CD4-positive, alpha-beta memory T cell (primary cell): ENCODE data around the gene ASIC2. TPM values are rescaled to one million over a fixed set of nuclear protein-coding genes. Genes with fewer than 3 reads are reported as not detected.

Experiments used
- CTCF ChIA-PET: fragments of 350-600 bp; sonication (Branson Sonifier 250); formaldehyde crosslinking; loops from one replicate; lab custom pipeline; 2021; ENCODE audit warnings: inconsistent platforms; ENCODE audit not compliant: partially characterized antibody; lab: Charles Lee
- POLR2A ChIA-PET: fragments of 350-600 bp; sonication (Branson Sonifier 250); formaldehyde crosslinking; loops from one replicate; lab custom pipeline; 2021; ENCODE audit not compliant: partially characterized antibody; lab: Charles Lee
- DNase-seq, 5 donors: peaks; one replicate each; pipeline versions ENCODE4 v3.0.0 to v3.0.0-alpha.2; 2020 to 2022; ENCODE audit warnings: mixed read lengths in 1 of 5
- H3K27ac ChIP-seq: one replicate; pipeline ENCODE4 v1.7.0; 2013; ENCODE audit warnings: low read depth, low read length
- H3K27me3 ChIP-seq: 2 replicates; pipeline ENCODE4 v1.7.0; 2013; ENCODE audit warnings: mild to moderate bottlenecking, low read length, moderate library complexity; ENCODE audit not compliant: insufficient read depth
- H3K36me3 ChIP-seq: 2 replicates; pipeline ENCODE4 v1.7.0; 2013; ENCODE audit warnings: mild to moderate bottlenecking, low read length, moderate library complexity; ENCODE audit not compliant: insufficient read depth
- H3K4me1 ChIP-seq: 2 replicates; pipeline ENCODE4 v1.7.0; 2013; ENCODE audit warnings: mild to moderate bottlenecking, low read length, moderate library complexity; ENCODE audit not compliant: insufficient read depth
- H3K4me3 ChIP-seq, 2 donors: one replicate each; pipeline ENCODE4 v1.7.0; 2013; ENCODE audit warnings: low read length in 2 of 2, mild to moderate bottlenecking in 1 of 2
- H3K9me3 ChIP-seq, 2 donors: one replicate each; pipeline ENCODE4 v1.7.0; 2013; ENCODE audit warnings: low read length in 2 of 2, control low read depth in 1 of 2; ENCODE audit not compliant: control insufficient read depth in 1 of 2
- H3K27ac Mint-ChIP-seq, 7 donors: one replicate each; pipeline ENCODE4 v1.8.0; 2020 to 2021; ENCODE audit warnings: mixed read lengths in 7 of 7, mild to moderate bottlenecking in 6 of 7, inconsistent platforms in 3 of 7, moderate library complexity in 3 of 7
- H3K27me3 Mint-ChIP-seq, 2 donors: one replicate each; pipeline ENCODE4 v1.8.0; 2020 to 2021; ENCODE audit warnings: mixed read lengths in 2 of 2
- H3K36me3 Mint-ChIP-seq, 2 donors: one replicate each; pipeline ENCODE4 v1.8.0; 2020 to 2021; ENCODE audit warnings: mixed read lengths in 2 of 2, inconsistent platforms in 1 of 2, mild to moderate bottlenecking in 1 of 2
- H3K4me1 Mint-ChIP-seq, 4 donors: one replicate each; pipeline ENCODE4 v1.8.0; 2020 to 2021; ENCODE audit warnings: mixed read lengths in 4 of 4, mild to moderate bottlenecking in 1 of 4
- H3K4me3 Mint-ChIP-seq, 8 donors: one replicate each; pipeline ENCODE4 v1.8.0; 2020 to 2021; ENCODE audit warnings: mixed read lengths in 8 of 8, mild to moderate bottlenecking in 7 of 8, moderate library complexity in 6 of 8, inconsistent platforms in 3 of 8
- H3K9me3 Mint-ChIP-seq, 8 donors: one replicate each; pipeline ENCODE4 v1.8.0; 2020 to 2021; ENCODE audit warnings: mixed read lengths in 8 of 8, mild to moderate bottlenecking in 5 of 8, inconsistent platforms in 3 of 8, moderate library complexity in 1 of 8
- intact Hi-C: fragments of 100-400 bp; cut with micrococcal nuclease; formaldehyde crosslinking; loops from one replicate; pipeline ENCODE4 v1.15.1; 2023
- polyA plus RNA-seq, 2 donors: library from polyadenylated mRNA; unstranded; fragments of 300-500 nt; fragmentation: Illumina TruSeq; gene quantifications; one replicate each; pipeline ENCODE4 v1.2.3, GENCODE V29; 2021
- total RNA-seq, 2 experiments: library from RNA; stranded (reverse); gene quantifications; one replicate each; pipeline ENCODE4 v1.2.3, GENCODE V29; 2021

The ASIC2 gene
- total and polyA plus RNA-seq, 4 experiments from 2014 or later, result not detected

- Mint-ChIP-seq H3K4me1 (peaks cover 0 to 1% (median 0%) of the 10 kb centered on the region in 4 donors), H3K36me3 (no peaks in the 10 kb centered on the region), H3K4me3 (no peak overlapping the region), H3K9me3 (no peaks in the 10 kb centered on the region), H3K27ac (no peak overlapping the region), H3K27me3 (peaks cover 4 to 9% of the 10 kb centered on the region in 2 donors)
- no peak overlapping the region for H3K4me3 ChIP-seq
- CTCF ChIA-PET, result no interaction called here
- H3K27ac ChIP-seq, result no peak overlapping the region
- POLR2A ChIA-PET, result no interaction called here
- no peak for DNase-seq
- H3K27me3 ChIP-seq, result no peaks in the 10 kb centered on the region
- intact Hi-C loops, result no loop called here
- no peaks in the 10 kb centered on the region for H3K9me3 ChIP-seq
- no peaks in the 10 kb centered on the region for H3K36me3 ChIP-seq
- H3K4me1 ChIP-seq, result no peaks in the 10 kb centered on the region
These were observed 141.5 kb downstream of the ASIC2 start for GRCh38 chr17:33151565-33151964.

- CTCF ChIA-PET, result no interaction called here
- Histone ChIP-seq H3K36me3 (no peaks in the 10 kb centered on the region), H3K9me3 (no peaks in the 10 kb centered on the region), H3K27me3 (no peaks in the 10 kb centered on the region), H3K4me3 (no peak overlapping the region), H3K4me1 (no peaks in the 10 kb centered on the region), H3K27ac (no peak overlapping the region)
- Mint-ChIP-seq H3K27ac (no peak overlapping the region), H3K9me3 (peaks cover 0 to 5% (median 0%) of the 10 kb centered on the region in 8 donors), H3K27me3 (peaks cover 0 to 6% of the 10 kb centered on the region in 2 donors), H3K4me3 (no peak overlapping the region), H3K36me3 (no peaks in the 10 kb centered on the region), H3K4me1 (no peaks in the 10 kb centered on the region)
- DNase-seq, result no peak
- intact Hi-C loops, result no loop called here
- POLR2A ChIA-PET, result no interaction called here
These were observed 147.2 kb downstream of the ASIC2 start for GRCh38 chr17:33145941-33146340.

GRCh38 chr17:33144837-33145236 lies 148.3 kb downstream of the ASIC2 start:
- POLR2A ChIA-PET, result no interaction called here

GRCh38 chr17:33142705-33143299 lies 150.3 kb downstream of the ASIC2 start:
- ChIA-PET CTCF (interaction anchor here (1.4 kb wide), 1 partner anchor 12 kb away, joined by 3 read pairs; no protein-coding TSS in a partner anchor), POLR2A (no interaction called here)
- no peak overlapping the region for H3K4me3 ChIP-seq
- Mint-ChIP-seq H3K4me3 (no peak overlapping the region), H3K36me3 (no peaks in the 10 kb centered on the region), H3K27me3 (peaks cover 4 to 10% of the 10 kb centered on the region in 2 donors), H3K27ac (no peak overlapping the region), H3K9me3 (peaks cover 0 to 5% (median 0%) of the 10 kb centered on the region in 8 donors), H3K4me1 (no peaks in the 10 kb centered on the region)
- no peak overlapping the region for H3K27ac ChIP-seq
- H3K9me3 ChIP-seq, result no peaks in the 10 kb centered on the region
- H3K27me3 ChIP-seq, result no peaks in the 10 kb centered on the region
- H3K4me1 ChIP-seq, result no peaks in the 10 kb centered on the region
- intact Hi-C loops, result no loop called here
- no peaks in the 10 kb centered on the region for H3K36me3 ChIP-seq
- no peak for DNase-seq

More at GRCh38 chr17:33144837-33145236, 148.3 kb downstream of the ASIC2 start:
- DNase-seq, result no peak
- no peaks in the 10 kb centered on the region for H3K4me1 Mint-ChIP-seq
- Histone ChIP-seq H3K9me3 (no peaks in the 10 kb centered on the region), H3K4me3 (no peak overlapping the region), H3K27me3 (no peaks in the 10 kb centered on the region), H3K4me1 (no peaks in the 10 kb centered on the region), H3K27ac (no peak overlapping the region), H3K36me3 (no peaks in the 10 kb centered on the region)
- intact Hi-C loops, result no loop called here
- no peaks in the 10 kb centered on the region for H3K36me3 Mint-ChIP-seq
- H3K27ac Mint-ChIP-seq, result no peak overlapping the region
- CTCF ChIA-PET, result no interaction called here
- H3K4me3 Mint-ChIP-seq, result no peak overlapping the region
- H3K9me3 Mint-ChIP-seq, result peaks cover 0 to 5% (median 0%) of the 10 kb centered on the region in 8 donors
- H3K27me3 Mint-ChIP-seq, result peaks cover 0 to 6% of the 10 kb centered on the region in 2 donors

GRCh38 chr17:33140413-33141099 lies 152.5 kb downstream of the ASIC2 start:
- Histone ChIP-seq H3K27ac (no peak overlapping the region), H3K27me3 (no peaks in the 10 kb centered on the region), H3K4me3 (no peak overlapping the region), H3K36me3 (no peaks in the 10 kb centered on the region), H3K9me3 (no peaks in the 10 kb centered on the region), H3K4me1 (no peaks in the 10 kb centered on the region)
- Mint-ChIP-seq H3K9me3 (peaks cover 0 to 5% (median 0%) of the 10 kb centered on the region in 8 donors), H3K27ac (no peak overlapping the region), H3K27me3 (peaks cover 5 to 15% of the 10 kb centered on the region in 2 donors), H3K36me3 (no peaks in the 10 kb centered on the region), H3K4me1 (no peaks in the 10 kb centered on the region), H3K4me3 (no peak overlapping the region)
- DNase-seq, result no peak
- CTCF ChIA-PET, result no interaction called here
- intact Hi-C loops, result no loop called here
- POLR2A ChIA-PET, result no interaction called here

GRCh38 chr17:33138627-33139026 lies 154.5 kb downstream of the ASIC2 start:
- H3K4me3 ChIP-seq, result no peak overlapping the region
- ChIA-PET POLR2A (no interaction called here), CTCF (no interaction called here)
- H3K4me3 Mint-ChIP-seq, result no peak overlapping the region
- DNase-seq, result no peak
- H3K27ac Mint-ChIP-seq, result no peak overlapping the region
- H3K27me3 Mint-ChIP-seq, result peaks cover 5 to 14% of the 10 kb centered on the region in 2 donors
- no peaks in the 10 kb centered on the region for H3K4me1 ChIP-seq
- no peaks in the 10 kb centered on the region for H3K36me3 Mint-ChIP-seq
- H3K36me3 ChIP-seq, result no peaks in the 10 kb centered on the region
- H3K27ac ChIP-seq, result no peak overlapping the region
- no peaks in the 10 kb centered on the region for H3K9me3 ChIP-seq
- H3K4me1 Mint-ChIP-seq, result no peaks in the 10 kb centered on the region
- peaks cover 0 to 5% (median 0%) of the 10 kb centered on the region in 8 donors for H3K9me3 Mint-ChIP-seq
- H3K27me3 ChIP-seq, result no peaks in the 10 kb centered on the region
- intact Hi-C loops, result no loop called here

GRCh38 chr17:33137426-33137825 lies 155.7 kb downstream of the ASIC2 start:
- Histone ChIP-seq H3K4me1 (no peaks in the 10 kb centered on the region), H3K27me3 (no peaks in the 10 kb centered on the region), H3K36me3 (no peaks in the 10 kb centered on the region), H3K27ac (no peak overlapping the region), H3K4me3 (no peak overlapping the region), H3K9me3 (no peaks in the 10 kb centered on the region)
- Mint-ChIP-seq H3K4me1 (no peaks in the 10 kb centered on the region), H3K36me3 (no peaks in the 10 kb centered on the region), H3K27me3 (peaks cover 9 to 17% of the 10 kb centered on the region in 2 donors), H3K27ac (no peak overlapping the region), H3K4me3 (no peak overlapping the region), H3K9me3 (peaks cover 0 to 2% (median 0%) of the 10 kb centered on the region in 8 donors)
- intact Hi-C loops, result no loop called here
- no peak for DNase-seq
- ChIA-PET CTCF (no interaction called here), POLR2A (no interaction called here)
